Measurements from ENCODE around the gene LRIG2. TPM values are rescaled to one million over a fixed set of nuclear protein-coding genes. Genes with fewer than 3 reads are reported as not detected.
A peak's percentile ranks its signal among the peaks of the same experiment; 100 is the strongest.

The LRIG2 gene
- total and polyA plus RNA-seq, 9 of the 15 experiments (the other 6 are each of a cell fraction or from before 2014, with no cell fraction given), result 1.8 to 28.1 (median 11.5) TPM

DNA sequence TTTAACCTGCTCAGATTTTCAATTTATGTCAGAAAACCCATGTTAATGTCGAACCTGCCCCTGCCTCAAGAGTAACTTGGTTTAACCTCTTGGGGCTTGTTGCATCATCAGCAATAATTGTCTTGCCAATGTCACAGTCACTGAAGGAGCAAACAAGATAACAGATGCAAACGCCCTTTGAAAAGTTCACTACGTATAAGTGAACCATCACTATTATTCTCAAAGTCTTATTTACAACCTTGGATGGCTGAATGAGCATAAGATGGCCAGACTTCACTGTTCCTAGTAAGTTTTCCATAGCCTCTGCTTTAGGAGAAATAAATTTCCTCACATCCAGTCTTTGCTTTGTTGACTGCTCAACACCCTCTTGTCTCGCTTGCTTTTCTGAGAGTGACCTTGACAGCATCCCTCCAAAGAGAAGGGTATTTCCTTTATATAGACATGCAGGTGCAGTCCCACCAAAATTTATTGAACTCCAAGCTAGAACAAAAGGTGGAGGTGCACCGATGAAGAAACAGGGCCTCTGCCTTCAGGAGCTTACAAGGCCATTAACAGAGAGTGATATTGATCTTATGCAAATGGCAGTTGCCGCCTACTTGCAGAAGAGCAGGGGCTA lies 749 bp upstream of the LRIG2 start (continued):
- TF ChIP-seq RREB1 (CRISPR knock-in tag; IDR thresholded peaks at IDR 0.05), result peak; percentile 79; the same call in 1 of the 2 replicates
- no peak for TF ChIP-seq HNRNPH1 (optimal IDR thresholded peaks at IDR 0.05; ENCODE audit: low read depth, low read length)
- peak; percentile 29; the same call in 1 of the 2 replicates for TF ChIP-seq EP400 (IDR thresholded peaks at IDR 0.05)
- TF ChIP-seq, protein P1, sequence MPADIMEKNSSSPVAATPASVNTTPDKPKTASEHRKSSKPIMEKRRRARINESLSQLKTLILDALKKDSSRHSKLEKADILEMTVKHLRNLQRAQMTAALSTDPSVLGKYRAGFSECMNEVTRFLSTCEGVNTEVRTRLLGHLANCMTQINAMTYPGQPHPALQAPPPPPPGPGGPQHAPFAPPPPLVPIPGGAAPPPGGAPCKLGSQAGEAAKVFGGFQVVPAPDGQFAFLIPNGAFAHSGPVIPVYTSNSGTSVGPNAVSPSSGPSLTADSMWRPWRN (IDR thresholded peaks at IDR 0.05; ENCODE audit: low read depth), result peak; percentile 26; the same call in 1 of the 2 replicates
- 0 out of 2 replicates have a peak, but pooled peaks have one; percentile 17 for TF ChIP-seq ZNF551 (CRISPR knock-in tag; IDR thresholded peaks at IDR 0.05)
- 0 out of 2 replicates have a peak, but pooled peaks have one; percentile 34 for TF ChIP-seq KLF6 (CRISPR knock-in tag; IDR thresholded peaks at IDR 0.05; ENCODE audit: borderline replicate concordance)
- TF ChIP-seq OTX1 (CRISPR knock-in tag; IDR thresholded peaks at IDR 0.05), result 0 out of 2 replicates have a peak, but pooled peaks have one; percentile 42
- TF ChIP-seq, protein P2, sequence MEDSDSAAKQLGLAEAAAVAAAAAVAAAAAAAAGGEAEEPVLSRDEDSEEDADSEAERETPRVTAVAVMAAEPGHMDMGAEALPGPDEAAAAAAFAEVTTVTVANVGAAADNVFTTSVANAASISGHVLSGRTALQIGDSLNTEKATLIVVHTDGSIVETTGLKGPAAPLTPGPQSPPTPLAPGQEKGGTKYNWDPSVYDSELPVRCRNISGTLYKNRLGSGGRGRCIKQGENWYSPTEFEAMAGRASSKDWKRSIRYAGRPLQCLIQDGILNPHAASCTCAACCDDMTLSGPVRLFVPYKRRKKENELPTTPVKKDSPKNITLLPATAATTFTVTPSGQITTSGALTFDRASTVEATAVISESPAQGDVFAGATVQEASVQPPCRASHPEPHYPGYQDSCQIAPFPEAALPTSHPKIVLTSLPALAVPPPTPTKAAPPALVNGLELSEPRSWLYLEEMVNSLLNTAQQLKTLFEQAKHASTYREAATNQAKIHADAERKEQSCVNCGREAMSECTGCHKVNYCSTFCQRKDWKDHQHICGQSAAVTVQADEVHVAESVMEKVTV (CRISPR knock-in tag; IDR thresholded peaks at IDR 0.05), result no peak
- no peak for TF ChIP-seq SUPT5H (IDR thresholded peaks at IDR 0.05)
- peak; percentile 48 for TF ChIP-seq TCF3 (CRISPR knock-in tag; IDR thresholded peaks at IDR 0.05)
- no peak for TF ChIP-seq NCOA4 (IDR thresholded peaks at IDR 0.05; ENCODE audit: partially characterized antibody)
- no peak for TF ChIP-seq NELFE (IDR thresholded peaks at IDR 0.05; ENCODE audit: insufficient read depth, insufficient read length)
- TF ChIP-seq TOE1 (IDR thresholded peaks at IDR 0.05; ENCODE audit: borderline replicate concordance), result 0 out of 2 replicates have a peak, but pooled peaks have one; percentile 10
- no peak for TF ChIP-seq TOE1 (CRISPR knock-in tag; IDR thresholded peaks at IDR 0.05; ENCODE audit: borderline replicate concordance, low read depth)
- peak; percentile 37; the same call in 1 of the 2 replicates for TF ChIP-seq FOXM1 (IDR thresholded peaks at IDR 0.05; ENCODE audit: low read depth)
- 0 out of 2 replicates have a peak, but pooled peaks have one; percentile 68 for TF ChIP-seq FOXM1 (CRISPR knock-in tag; IDR thresholded peaks at IDR 0.05; ENCODE audit: low read depth)
- TF ChIP-seq, protein P3, sequence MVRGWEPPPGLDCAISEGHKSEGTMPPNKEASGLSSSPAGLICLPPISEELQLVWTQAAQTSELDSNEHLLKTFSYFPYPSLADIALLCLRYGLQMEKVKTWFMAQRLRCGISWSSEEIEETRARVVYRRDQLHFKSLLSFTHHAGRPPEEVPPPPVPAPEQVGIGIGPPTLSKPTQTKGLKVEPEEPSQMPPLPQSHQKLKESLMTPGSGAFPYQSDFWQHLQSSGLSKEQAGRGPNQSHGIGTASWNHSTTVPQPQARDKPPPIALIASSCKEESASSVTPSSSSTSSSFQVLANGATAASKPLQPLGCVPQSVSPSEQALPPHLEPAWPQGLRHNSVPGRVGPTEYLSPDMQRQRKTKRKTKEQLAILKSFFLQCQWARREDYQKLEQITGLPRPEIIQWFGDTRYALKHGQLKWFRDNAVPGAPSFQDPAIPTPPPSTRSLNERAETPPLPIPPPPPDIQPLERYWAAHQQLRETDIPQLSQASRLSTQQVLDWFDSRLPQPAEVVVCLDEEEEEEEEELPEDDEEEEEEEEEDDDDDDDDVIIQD (CRISPR knock-in tag; IDR thresholded peaks at IDR 0.05), result no peak
- TF ChIP-seq SMARCE1 (IDR thresholded peaks at IDR 0.05), result no peak
- no peak for TF ChIP-seq RBM34 (IDR thresholded peaks at IDR 0.05; ENCODE audit: borderline replicate concordance, insufficient read depth, low read length)
